ENCODE results near the gene FAM193B. TPM values are rescaled to one million over a fixed set of nuclear protein-coding genes. Genes with fewer than 3 reads are reported as not detected.

FAM193B gene
- total and polyA plus RNA-seq, 2 of the 13 experiments (the other 11 are each of a cell fraction or from before 2014, with no cell fraction given): 21.2 to 40.9 TPM

DNA sequence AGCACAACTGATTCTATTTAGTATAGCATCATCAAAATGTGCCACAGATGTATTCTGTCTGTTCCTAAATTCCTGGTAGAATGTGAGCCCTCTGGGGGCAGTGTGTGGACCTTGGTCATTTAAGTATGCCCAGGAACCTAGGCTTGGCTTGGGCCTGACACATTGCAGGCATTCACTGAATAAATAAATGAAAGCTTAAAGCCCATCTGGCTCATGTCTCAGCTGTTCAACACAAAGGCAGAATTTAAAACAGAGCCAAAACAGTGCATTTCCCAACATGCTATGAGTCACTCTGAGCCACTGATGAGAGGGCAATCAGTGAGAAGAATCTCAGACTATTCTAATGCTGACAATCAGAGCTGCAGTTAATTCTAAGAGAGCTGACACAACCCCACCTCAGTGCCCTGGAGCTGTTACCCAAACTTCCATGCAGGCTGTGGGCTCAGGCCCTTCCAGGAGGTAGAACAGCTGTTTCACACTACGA lies 8.1 kb downstream of the FAM193B start (continued):
- no peak for TF ChIP-seq DMTF1 (CRISPR knock-in tag; IDR thresholded peaks at IDR 0.05)
- TF ChIP-seq ZNF136 (CRISPR knock-in tag; IDR thresholded peaks at IDR 0.05; ENCODE audit: low read depth): no peak
- no peak for TF ChIP-seq ZNF225 (CRISPR knock-in tag; IDR thresholded peaks at IDR 0.05)
- TF ChIP-seq, protein P1, sequence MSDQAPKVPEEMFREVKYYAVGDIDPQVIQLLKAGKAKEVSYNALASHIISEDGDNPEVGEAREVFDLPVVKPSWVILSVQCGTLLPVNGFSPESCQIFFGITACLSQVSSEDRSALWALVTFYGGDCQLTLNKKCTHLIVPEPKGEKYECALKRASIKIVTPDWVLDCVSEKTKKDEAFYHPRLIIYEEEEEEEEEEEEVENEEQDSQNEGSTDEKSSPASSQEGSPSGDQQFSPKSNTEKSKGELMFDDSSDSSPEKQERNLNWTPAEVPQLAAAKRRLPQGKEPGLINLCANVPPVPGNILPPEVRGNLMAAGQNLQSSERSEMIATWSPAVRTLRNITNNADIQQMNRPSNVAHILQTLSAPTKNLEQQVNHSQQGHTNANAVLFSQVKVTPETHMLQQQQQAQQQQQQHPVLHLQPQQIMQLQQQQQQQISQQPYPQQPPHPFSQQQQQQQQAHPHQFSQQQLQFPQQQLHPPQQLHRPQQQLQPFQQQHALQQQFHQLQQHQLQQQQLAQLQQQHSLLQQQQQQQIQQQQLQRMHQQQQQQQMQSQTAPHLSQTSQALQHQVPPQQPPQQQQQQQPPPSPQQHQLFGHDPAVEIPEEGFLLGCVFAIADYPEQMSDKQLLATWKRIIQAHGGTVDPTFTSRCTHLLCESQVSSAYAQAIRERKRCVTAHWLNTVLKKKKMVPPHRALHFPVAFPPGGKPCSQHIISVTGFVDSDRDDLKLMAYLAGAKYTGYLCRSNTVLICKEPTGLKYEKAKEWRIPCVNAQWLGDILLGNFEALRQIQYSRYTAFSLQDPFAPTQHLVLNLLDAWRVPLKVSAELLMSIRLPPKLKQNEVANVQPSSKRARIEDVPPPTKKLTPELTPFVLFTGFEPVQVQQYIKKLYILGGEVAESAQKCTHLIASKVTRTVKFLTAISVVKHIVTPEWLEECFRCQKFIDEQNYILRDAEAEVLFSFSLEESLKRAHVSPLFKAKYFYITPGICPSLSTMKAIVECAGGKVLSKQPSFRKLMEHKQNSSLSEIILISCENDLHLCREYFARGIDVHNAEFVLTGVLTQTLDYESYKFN (CRISPR knock-in tag; conservative IDR thresholded peaks at IDR 0.05): peak; percentile 57
- peak; percentile 62 for TF ChIP-seq HNF4A (CRISPR knock-in tag; IDR thresholded peaks at IDR 0.05)
- TF ChIP-seq, protein P2, sequence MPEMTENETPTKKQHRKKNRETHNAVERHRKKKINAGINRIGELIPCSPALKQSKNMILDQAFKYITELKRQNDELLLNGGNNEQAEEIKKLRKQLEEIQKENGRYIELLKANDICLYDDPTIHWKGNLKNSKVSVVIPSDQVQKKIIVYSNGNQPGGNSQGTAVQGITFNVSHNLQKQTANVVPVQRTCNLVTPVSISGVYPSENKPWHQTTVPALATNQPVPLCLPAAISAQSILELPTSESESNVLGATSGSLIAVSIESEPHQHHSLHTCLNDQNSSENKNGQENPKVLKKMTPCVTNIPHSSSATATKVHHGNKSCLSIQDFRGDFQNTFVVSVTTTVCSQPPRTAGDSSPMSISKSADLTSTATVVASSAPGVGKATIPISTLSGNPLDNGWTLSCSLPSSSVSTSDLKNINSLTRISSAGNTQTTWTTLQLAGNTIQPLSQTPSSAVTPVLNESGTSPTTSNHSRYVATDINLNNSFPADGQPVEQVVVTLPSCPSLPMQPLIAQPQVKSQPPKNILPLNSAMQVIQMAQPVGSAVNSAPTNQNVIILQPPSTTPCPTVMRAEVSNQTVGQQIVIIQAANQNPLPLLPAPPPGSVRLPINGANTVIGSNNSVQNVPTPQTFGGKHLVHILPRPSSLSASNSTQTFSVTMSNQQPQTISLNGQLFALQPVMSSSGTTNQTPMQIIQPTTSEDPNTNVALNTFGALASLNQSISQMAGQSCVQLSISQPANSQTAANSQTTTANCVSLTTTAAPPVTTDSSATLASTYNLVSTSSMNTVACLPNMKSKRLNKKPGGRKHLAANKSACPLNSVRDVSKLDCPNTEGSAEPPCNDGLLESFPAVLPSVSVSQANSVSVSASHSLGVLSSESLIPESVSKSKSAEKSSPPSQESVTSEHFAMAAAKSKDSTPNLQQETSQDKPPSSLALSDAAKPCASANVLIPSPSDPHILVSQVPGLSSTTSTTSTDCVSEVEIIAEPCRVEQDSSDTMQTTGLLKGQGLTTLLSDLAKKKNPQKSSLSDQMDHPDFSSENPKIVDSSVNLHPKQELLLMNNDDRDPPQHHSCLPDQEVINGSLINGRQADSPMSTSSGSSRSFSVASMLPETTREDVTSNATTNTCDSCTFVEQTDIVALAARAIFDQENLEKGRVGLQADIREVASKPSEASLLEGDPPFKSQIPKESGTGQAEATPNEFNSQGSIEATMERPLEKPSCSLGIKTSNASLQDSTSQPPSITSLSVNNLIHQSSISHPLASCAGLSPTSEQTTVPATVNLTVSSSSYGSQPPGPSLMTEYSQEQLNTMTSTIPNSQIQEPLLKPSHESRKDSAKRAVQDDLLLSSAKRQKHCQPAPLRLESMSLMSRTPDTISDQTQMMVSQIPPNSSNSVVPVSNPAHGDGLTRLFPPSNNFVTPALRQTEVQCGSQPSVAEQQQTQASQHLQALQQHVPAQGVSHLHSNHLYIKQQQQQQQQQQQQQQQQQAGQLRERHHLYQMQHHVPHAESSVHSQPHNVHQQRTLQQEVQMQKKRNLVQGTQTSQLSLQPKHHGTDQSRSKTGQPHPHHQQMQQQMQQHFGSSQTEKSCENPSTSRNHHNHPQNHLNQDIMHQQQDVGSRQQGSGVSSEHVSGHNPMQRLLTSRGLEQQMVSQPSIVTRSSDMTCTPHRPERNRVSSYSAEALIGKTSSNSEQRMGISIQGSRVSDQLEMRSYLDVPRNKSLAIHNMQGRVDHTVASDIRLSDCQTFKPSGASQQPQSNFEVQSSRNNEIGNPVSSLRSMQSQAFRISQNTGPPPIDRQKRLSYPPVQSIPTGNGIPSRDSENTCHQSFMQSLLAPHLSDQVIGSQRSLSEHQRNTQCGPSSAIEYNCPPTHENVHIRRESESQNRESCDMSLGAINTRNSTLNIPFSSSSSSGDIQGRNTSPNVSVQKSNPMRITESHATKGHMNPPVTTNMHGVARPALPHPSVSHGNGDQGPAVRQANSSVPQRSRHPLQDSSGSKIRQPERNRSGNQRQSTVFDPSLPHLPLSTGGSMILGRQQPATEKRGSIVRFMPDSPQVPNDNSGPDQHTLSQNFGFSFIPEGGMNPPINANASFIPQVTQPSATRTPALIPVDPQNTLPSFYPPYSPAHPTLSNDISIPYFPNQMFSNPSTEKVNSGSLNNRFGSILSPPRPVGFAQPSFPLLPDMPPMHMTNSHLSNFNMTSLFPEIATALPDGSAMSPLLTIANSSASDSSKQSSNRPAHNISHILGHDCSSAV (CRISPR knock-in tag; IDR thresholded peaks at IDR 0.05; ENCODE audit: borderline replicate concordance): no peak
- TF ChIP-seq, protein P3, sequence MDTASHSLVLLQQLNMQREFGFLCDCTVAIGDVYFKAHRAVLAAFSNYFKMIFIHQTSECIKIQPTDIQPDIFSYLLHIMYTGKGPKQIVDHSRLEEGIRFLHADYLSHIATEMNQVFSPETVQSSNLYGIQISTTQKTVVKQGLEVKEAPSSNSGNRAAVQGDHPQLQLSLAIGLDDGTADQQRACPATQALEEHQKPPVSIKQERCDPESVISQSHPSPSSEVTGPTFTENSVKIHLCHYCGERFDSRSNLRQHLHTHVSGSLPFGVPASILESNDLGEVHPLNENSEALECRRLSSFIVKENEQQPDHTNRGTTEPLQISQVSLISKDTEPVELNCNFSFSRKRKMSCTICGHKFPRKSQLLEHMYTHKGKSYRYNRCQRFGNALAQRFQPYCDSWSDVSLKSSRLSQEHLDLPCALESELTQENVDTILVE (CRISPR knock-in tag; IDR thresholded peaks at IDR 0.05): no peak
- TF ChIP-seq RFXANK (CRISPR knock-in tag; IDR thresholded peaks at IDR 0.05): no peak
- no peak for TF ChIP-seq MYNN (CRISPR knock-in tag; IDR thresholded peaks at IDR 0.05; ENCODE audit: low read depth)
- TF ChIP-seq, protein P4, sequence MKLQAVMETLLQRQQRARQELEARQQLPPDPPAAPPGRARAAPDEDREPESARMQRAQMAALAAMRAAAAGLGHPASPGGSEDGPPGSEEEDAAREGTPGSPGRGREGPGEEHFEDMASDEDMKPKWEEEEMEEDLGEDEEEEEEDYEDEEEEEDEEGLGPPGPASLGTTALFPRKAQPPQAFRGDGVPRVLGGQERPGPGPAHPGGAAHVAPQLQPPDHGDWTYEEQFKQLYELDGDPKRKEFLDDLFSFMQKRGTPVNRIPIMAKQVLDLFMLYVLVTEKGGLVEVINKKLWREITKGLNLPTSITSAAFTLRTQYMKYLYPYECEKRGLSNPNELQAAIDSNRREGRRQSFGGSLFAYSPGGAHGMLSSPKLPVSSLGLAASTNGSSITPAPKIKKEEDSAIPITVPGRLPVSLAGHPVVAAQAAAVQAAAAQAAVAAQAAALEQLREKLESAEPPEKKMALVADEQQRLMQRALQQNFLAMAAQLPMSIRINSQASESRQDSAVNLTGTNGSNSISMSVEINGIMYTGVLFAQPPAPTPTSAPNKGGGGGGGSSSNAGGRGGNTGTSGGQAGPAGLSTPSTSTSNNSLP (IDR thresholded peaks at IDR 0.05; ENCODE audit: low read depth, low read length): peak; percentile 89
- TF ChIP-seq PHF20 (CRISPR knock-in tag; IDR thresholded peaks at IDR 0.05): no peak
